GM12874 (cell line): ENCODE measurements around the gene OXNAD1.

ENCODE experiments used
- CTCF ChIP-seq: IDR thresholded peaks from 2 replicates; pipeline ENCODE4 v1.5.1; 2011; ENCODE audit warnings: low read depth, mild to moderate bottlenecking, control low read depth, low read length, moderate library complexity; ENCODE audit not compliant: insufficient read depth

OXNAD1 gene

GRCh38 chr3:16354291-16354690 lies 89.3 kb downstream of the OXNAD1 start:
- TF ChIP-seq CTCF, result no peak
